NCI-H2227 treated with DMSO at 0.1 percent for 48 hours (cell line): ENCODE measurements around the gene WBP1L.
"Not testable (repeated sequence)": the region's sequence is repeated elsewhere in the genome, so short reads cannot be mapped to it uniquely, and the experiment has no call there.

Source experiments
- DNase-seq: peaks from one replicate; lab custom pipeline; 2025; lab: John Stamatoyannopoulos, UW

WBP1L gene

DNA sequence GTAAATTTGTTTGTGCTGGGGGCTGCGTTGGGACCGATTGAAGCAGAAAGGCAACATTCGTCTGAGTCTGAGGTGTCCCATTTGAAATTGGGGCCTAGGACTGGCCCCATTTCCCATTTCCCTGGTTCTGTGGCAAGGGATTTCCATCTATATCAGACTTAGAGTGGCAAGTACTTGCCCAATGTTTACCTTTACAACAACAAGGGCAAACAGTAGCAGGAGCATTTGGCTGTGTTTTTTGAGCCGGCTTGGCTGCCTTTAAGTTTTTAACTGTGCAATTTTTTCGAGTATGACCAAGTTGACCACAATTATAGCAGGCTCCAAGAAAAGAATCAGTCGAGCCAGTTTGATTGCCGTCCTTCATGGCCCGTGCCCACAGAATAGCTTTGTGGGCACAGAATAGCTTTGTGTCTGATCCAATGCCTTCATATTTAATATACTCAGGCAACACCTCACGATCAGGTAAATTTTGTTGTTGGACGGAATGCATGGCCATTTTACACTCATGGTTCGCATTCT, 98.1 kb downstream of the WBP1L start:
- no peak for DNase-seq

DNA sequence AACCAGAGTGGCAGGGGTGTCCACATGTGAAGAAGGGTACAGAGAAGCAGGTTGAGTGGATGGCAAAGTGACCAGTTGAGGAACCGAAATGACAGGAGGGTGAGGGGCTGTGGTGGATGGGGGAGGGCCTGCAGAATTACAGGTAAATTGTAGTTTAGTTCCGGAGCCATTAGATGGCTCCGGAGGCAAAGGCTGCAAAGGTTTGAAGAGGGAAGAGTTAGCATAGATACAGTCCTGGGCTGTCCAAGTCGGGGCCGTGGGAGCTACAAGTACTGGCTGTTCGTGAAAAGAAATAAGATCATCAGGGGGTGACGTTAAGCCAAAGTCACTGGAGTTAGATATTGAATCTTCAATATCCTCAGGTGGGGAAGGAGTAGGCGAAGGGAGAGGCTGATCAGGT, 99.4 kb downstream of the WBP1L start:
- not testable (repeated sequence) for DNase-seq

DNA sequence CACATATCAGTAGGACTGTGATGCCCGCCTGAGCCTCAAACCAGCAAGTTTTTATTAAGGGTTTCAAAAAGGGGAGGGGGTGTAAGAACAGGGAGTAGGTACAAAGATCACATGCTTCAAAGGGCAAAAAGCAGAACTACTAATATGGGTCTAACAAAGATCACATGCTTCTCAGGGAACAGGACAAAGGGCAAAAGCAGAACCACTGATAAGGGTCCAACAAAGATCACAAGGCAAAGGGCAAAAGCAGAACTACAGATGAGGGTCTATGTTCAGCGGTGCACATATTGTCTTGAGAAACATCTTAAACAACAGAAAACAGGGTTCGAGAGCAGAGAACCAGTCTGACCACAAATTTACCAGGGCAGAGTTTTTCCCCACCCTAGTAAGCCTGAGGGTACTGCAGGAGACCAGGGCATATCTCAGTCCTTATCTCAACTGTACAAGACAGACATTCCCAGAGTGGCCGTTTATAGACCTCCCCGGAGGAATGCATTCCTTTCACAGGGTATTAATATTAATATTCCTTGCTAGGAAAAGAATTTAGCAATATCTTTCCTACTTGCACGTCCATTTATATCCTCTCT, 100.5 kb downstream of the WBP1L start:
- DNase-seq: not testable (repeated sequence)

GRCh38 chr10:102845352-102845902, 101.7 kb downstream of the WBP1L start:
- no peak for DNase-seq

- no peak for DNase-seq
These were observed 106.3 kb downstream of the WBP1L start for GRCh38 chr10:102850025-102850518.

DNA sequence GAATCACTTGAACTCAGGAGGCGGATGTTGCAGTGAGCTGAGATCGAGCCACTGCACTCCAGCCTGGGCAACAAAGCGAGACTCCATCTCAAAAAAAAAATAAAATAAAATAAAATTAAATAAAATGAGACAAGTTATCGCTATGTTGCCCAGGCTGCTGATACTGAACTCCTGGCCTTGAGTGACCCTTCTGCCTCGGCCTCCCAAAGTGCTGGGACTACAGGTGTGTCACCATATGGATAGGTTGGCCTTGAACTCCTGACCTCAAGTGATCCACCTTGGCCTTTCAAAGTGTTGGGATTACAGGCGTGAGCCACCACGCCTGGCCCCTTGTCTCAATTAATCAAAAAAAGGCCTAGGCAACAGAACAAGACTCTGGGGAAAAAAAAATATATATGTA, 109.5 kb downstream of the WBP1L start:
- not testable (repeated sequence) for DNase-seq

DNA sequence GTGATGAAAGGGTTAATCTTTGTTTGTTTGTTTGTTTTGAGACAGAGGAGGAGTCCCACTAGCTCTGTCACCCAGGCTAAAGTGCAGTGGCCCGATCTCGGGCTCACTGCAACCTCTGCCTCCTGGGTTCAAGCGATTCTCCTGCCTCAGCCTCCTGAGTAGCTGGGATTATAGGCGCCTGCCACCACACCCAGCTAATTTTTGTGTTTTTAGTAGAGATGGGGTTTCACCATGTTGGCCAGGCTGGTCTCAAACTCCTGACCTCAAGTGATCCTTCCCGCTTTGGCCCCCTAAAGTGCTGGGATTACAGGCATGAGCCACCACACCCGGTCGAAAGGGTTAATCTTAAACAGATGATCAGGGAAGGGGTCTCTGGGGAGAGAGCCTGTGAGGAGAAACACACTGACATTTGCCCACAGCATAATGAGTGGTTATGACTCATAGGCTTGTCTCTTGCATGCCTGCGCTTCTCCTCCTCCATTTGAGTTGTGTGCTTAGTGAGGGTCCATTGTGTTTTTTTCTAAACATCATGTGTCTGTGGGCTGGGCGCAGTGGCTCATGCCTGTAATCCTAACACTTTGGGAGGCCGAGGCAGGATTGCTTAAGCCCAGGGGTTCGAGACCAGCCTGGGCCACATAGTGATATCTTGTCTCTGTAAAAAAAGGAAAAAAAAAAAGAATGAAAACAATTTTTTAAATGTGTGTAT, 112.1 kb downstream of the WBP1L start:
- peak; percentile 68 for DNase-seq

DNA sequence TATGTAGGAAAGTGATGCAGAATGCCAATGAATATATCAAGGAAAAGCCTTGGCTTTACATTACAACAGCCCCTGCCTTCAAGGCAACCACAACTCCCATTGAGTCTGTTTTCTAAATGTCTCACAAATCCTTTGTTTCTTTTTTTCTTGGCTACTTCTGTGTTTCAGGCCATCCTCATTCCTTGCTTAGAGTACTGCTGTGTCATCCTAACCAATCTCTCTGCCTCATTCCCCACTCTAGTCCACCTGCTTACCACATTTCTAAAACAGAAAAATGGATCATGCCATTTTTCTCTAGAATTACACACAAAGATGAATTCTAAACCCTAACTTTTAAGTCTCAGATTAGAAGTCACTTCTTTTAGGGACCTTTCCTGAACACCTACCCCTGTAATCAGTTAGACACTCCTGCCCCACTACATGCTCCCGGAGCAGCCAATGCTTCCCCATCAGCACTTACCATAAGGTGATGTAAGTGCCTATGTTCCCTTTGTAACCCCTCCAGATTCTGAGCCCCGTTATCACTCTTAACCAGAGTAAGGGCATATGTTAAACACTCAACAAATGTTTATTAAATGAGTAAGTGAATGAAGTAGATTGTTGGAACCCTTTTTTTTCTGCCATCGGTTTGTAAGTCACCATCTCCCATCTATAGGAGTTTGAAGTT, 113.1 kb downstream of the WBP1L start:
- DNase-seq: no peak

GRCh38 chr10:102859911-102860310, 116.2 kb downstream of the WBP1L start:
- DNase-seq: no peak

DNA sequence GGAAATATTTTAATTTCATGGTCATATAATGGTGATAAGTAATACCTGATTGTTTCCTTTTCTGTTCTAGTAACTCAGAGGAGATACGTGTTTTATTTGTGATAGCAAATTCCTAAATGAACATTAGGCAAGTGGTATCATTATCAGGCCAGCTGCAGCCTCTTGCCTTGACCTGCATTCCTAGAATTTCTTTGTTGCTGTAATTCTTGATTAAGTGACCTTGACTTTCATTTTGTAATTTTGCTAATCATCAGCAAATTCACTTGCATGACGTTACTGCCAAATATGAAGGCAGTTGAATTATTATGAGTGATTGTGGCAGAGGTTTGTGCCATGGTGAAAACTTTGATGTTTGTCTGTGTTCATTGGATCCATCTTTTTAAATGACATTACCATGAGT, 119.9 kb downstream of the WBP1L start:
- no peak for DNase-seq

- DNase-seq: no peak
These were observed 121.9 kb downstream of the WBP1L start for GRCh38 chr10:102865620-102866019.
